Stimulated activated CD8-positive, alpha-beta memory T cell treated with anti-CD3 and anti-CD28 coated beads, Interleukin-15, amount 100 ng/mL, for 4 hours (primary cell): ENCODE measurements around the gene NRSN2.

Experiments
- DNase-seq, 2 donors: peaks; one replicate each; pipeline ENCODE4 v3.0.0-alpha.2; 2020; ENCODE audit warnings: low read depth in 2 of 2

NRSN2 gene

GRCh38 chr20:397432-398237 lies 50.7 kb downstream of the NRSN2 start:
- no peak for DNase-seq

DNA sequence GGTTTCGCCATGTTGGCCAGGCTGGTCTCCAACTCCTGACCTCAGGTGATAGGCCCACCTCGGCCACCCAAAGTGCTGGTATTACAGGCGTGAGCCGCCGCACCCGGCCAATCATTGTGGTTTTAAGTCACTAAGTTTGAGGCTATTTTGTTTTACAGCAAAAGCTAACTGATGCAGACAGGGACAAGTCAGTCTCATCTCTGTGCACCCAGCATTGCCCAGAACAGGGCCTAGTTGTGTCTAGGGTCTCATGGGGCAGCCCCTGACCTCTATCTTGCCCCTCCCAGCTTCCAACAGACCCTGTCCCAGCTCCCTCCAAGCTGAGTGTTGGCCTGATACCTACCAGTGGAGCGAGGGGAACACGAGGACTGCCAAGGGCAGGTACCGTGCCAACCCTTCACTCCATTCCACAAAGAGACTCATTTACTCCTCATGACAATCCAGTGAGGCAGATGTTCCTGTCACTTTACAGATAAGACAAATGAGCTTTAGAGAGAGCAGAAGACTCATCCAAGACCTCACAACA lies 52.3 kb downstream of the NRSN2 start:
- no peak for DNase-seq

GRCh38 chr20:400128-400453 lies 53.2 kb downstream of the NRSN2 start:
- DNase-seq: no peak

- no peak for DNase-seq
Observed at GRCh38 chr20:400454-401275, 53.8 kb downstream of the NRSN2 start.

- DNase-seq: no peak
Observed at GRCh38 chr20:401682-402495, 55.0 kb downstream of the NRSN2 start.

DNA sequence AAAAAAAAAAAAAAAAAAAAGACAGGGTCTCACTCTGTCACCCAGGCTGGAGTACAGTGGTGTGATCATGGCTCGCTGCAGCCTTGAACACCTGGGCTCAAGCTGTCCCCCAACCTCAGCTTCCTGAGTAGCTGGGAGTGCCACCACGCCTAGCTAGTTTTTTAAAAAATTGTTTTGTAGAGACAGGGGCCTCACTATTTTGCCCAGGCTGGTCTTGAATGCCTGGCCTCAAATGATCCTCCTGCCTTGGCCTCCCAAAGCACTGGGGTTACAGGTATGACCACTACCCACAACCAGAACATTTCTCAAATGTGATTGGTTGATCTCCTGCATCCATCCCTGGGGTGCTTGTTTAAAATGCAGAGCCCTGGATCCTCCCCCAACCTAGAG lies 55.6 kb downstream of the NRSN2 start:
- no peak for DNase-seq

- no peak for DNase-seq
Observed at GRCh38 chr20:402898-403581, 56.1 kb downstream of the NRSN2 start.

DNA sequence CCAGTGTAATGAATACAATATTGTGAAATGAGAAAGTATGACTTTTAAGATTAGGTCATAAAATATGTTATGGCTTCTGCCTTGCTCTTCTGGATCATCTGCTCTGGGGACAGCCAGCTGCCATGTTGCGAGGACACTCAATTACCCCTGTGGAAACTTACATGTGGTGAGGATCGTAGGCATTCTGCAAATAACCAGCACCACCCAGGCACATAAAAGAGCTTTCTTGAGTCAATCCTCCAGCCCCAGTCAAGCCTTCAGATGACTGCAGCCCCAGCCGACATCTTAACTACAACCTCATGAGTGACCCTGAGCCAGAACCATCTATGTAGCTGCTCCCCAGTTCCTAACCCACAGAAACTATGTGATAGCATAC lies 56.7 kb downstream of the NRSN2 start:
- no peak for DNase-seq

- no peak for DNase-seq
Observed at GRCh38 chr20:404088-404487, 57.2 kb downstream of the NRSN2 start.
